Measurements from ENCODE around the gene REEP1. TPM values are rescaled to one million over a fixed set of nuclear protein-coding genes. Genes with fewer than 3 reads are reported as not detected.

Gene REEP1
- total RNA-seq, 1 experiment from 2014 or later, result 0.23 TPM

GRCh38 chr2:86221066-86221684, 116.3 kb downstream of the REEP1 start:
- POLR2A ChIA-PET, result no interaction called here
- intact Hi-C loops (cut with micrococcal nuclease; ENCODE audit: unreplicated experiment) (no loop called here), in situ Hi-C loops (cut with HindIII; ENCODE audit: low pct_unique_long_range_greater_than_20kb, low sequenced_read_pairs) (no loop called here)
- Histone ChIP-seq H3K9me3 (ENCODE audit: control insufficient read depth, insufficient read depth, low read depth, low read length) (no peaks in the 10 kb centered on the region), H3K27me3 (ENCODE audit: control insufficient read depth, insufficient read depth, low read length) (no peaks in the 10 kb centered on the region), H3K27ac (ENCODE audit: low read length) (no peak overlapping the region), H3K4me3 (ENCODE audit: low read depth in 2 of 2, low read length in 2 of 2) (no peak overlapping the region), H3K36me3 (ENCODE audit: control insufficient read depth, insufficient read depth, low read length) (no peaks in the 10 kb centered on the region), H3K4me1 (ENCODE audit: control insufficient read depth, insufficient read depth, low read length) (no peaks in the 10 kb centered on the region)
- ATAC-seq, result no peak
- no TSS peak for BruUV-seq (replicated peaks)
- TF ChIP-seq POLR2AphosphoS5 (IDR thresholded peaks at IDR 0.05; ENCODE audit: low read depth, low read length) (no peak), REST (IDR thresholded peaks at IDR 0.05; ENCODE audit: insufficient read depth in 1 of 2, low read depth in 2 of 2, low read length in 1 of 2) (no peak), SIN3A (IDR thresholded peaks at IDR 0.05; ENCODE audit: borderline replicate concordance, insufficient read depth, low read depth, low read length) (no peak), TCF7L2 (IDR thresholded peaks at IDR 0.05; ENCODE audit: low read depth, low read length) (no peak), CTCF (IDR thresholded peaks at IDR 0.05) (no peak)
- CTCF ChIA-PET, result no interaction called here
- peak; percentile 22 for DNase-seq (ENCODE audit: low read depth, low spot score)

GRCh38 chr2:86219896-86220295, 117.5 kb downstream of the REEP1 start:
- Histone ChIP-seq H3K4me3 (ENCODE audit: low read depth in 2 of 2, low read length in 2 of 2) (no peak overlapping the region), H3K27ac (ENCODE audit: low read length) (no peak overlapping the region), H3K4me1 (ENCODE audit: control insufficient read depth, insufficient read depth, low read length) (no peaks in the 10 kb centered on the region; the same call in 1 of the 2 replicates), H3K27me3 (ENCODE audit: control insufficient read depth, insufficient read depth, low read length) (no peaks in the 10 kb centered on the region), H3K9me3 (ENCODE audit: control insufficient read depth, insufficient read depth, low read depth, low read length) (no peaks in the 10 kb centered on the region), H3K36me3 (ENCODE audit: control insufficient read depth, insufficient read depth, low read length) (no peaks in the 10 kb centered on the region)
- in situ Hi-C loops (cut with HindIII; ENCODE audit: low pct_unique_long_range_greater_than_20kb, low sequenced_read_pairs), result no loop called here
- TF ChIP-seq TCF7L2 (IDR thresholded peaks at IDR 0.05; ENCODE audit: low read depth, low read length) (no peak), REST (IDR thresholded peaks at IDR 0.05; ENCODE audit: insufficient read depth in 1 of 2, low read depth in 2 of 2, low read length in 1 of 2) (no peak), CTCF (IDR thresholded peaks at IDR 0.05) (no peak), SIN3A (IDR thresholded peaks at IDR 0.05; ENCODE audit: borderline replicate concordance, insufficient read depth, low read depth, low read length) (no peak)
- intact Hi-C loops (cut with micrococcal nuclease; ENCODE audit: unreplicated experiment), result no loop called here
- CTCF ChIA-PET, result interaction anchor here (0.6 to 0.8 kb wide), 2 partner anchors 20 to 30 kb away, joined by 3 to 4 read pairs; no protein-coding TSS in a partner anchor
- POLR2A ChIA-PET, result interaction anchor here (0.6 kb wide), 1 partner anchor 228 kb away, joined by 3 read pairs; no protein-coding TSS in a partner anchor
- no peak for ATAC-seq
- no peak for DNase-seq (ENCODE audit: low read depth, low spot score)
- BruUV-seq (replicated peaks), result no TSS peak

All from Panc1 (cell line).